PC-9 (cell line): Measurements from ENCODE around the gene ARMH1. TPM values are rescaled to one million over a fixed set of nuclear protein-coding genes. Genes with fewer than 3 reads are reported as not detected.

ENCODE experiments used
- BruUV-seq: library from RNA; stranded (reverse); fragments of 400-500 nt; replicated peaks from 2 replicates; lab custom pipeline; 2021; lab: Mats Ljungman, UMichigan
- CTCF ChIA-PET: fragments of 300-600 bp; sonication (Branson Sonifier 250); formaldehyde crosslinking; loops from one replicate; lab custom pipeline; 2022; ENCODE audit warnings: antibody characterized with exemption; lab: Charles Lee
- POLR2A ChIA-PET: fragments of 300-600 bp; sonication (Branson Sonifier 250); formaldehyde crosslinking; loops from one replicate; lab custom pipeline; 2022; ENCODE audit warnings: antibody characterized with exemption; ENCODE audit not compliant: unreplicated experiment; lab: Charles Lee
- DNase-seq, 2 experiments: peaks; one replicate each; pipeline versions ENCODE4 v3.0.0 to v3.0.0-alpha.2; 2015 to 2022; ENCODE audit warnings: mixed read lengths in 1 of 2
- H2AFZ ChIP-seq: fragments of 200-600 bp; sonication (generic); 2 replicates; pipeline ENCODE4 v1.8.1; 2017; ENCODE audit warnings: antibody characterized with exemption
- H3F3A ChIP-seq: fragments of 200-600 bp; sonication (generic); 2 replicates; pipeline ENCODE4 v1.8.1; 2017; ENCODE audit warnings: antibody characterized with exemption, mild to moderate bottlenecking, low read depth; ENCODE audit not compliant: insufficient read depth
- H3K27ac ChIP-seq: fragments of 200-600 bp; sonication (generic); 2 replicates; pipeline ENCODE4 v1.6.1; 2016; ENCODE audit warnings: mixed run types
- H3K27me3 ChIP-seq: fragments of 200-600 bp; sonication (generic); 2 replicates; pipeline ENCODE4 v1.6.1; 2016; ENCODE audit warnings: low read depth, mixed run types; ENCODE audit not compliant: insufficient read depth
- H3K36me3 ChIP-seq: fragments of 200-600 bp; sonication (generic); 2 replicates; pipeline ENCODE4 v1.6.1; 2016; ENCODE audit warnings: low read depth, mixed run types
- H3K4me1 ChIP-seq: fragments of 200-600 bp; sonication (generic); replicated peaks from 2 replicates; pipeline ENCODE4 v1.6.1; 2016; ENCODE audit warnings: mixed run types; ENCODE audit not compliant: insufficient read depth
- H3K4me2 ChIP-seq: fragments of 200-600 bp; sonication (generic); 2 replicates; pipeline ENCODE4 v1.6.1; 2017; ENCODE audit warnings: mixed run types
- H3K4me3 ChIP-seq: fragments of 200-600 bp; sonication (generic); 2 replicates; pipeline ENCODE4 v1.6.1; 2016; ENCODE audit warnings: mixed run types
- H3K79me2 ChIP-seq: fragments of 200-600 bp; sonication (generic); 2 replicates; pipeline ENCODE4 v1.6.1; 2017; ENCODE audit warnings: low read depth, mixed run types
- H3K9me2 ChIP-seq: fragments of 200-600 bp; sonication (generic); 2 replicates; pipeline ENCODE4 v1.8.1; 2017; ENCODE audit warnings: mild to moderate bottlenecking; ENCODE audit not compliant: insufficient read depth
- H3K9me3 ChIP-seq: fragments of 200-600 bp; sonication (generic); 2 replicates; pipeline ENCODE4 v1.8.1; 2016; ENCODE audit warnings: low read depth; ENCODE audit not compliant: insufficient read depth
- H4K20me1 ChIP-seq: fragments of 200-600 bp; sonication (generic); 2 replicates; pipeline ENCODE4 v1.8.1; 2017; ENCODE audit not compliant: insufficient read depth
- CTCF ChIP-seq: fragments of 200-600 bp; sonication (generic); conservative IDR thresholded peaks from 2 replicates; pipeline ENCODE4 v1.6.1; 2017; ENCODE audit warnings: mixed run types, antibody characterized with exemption, mild to moderate bottlenecking, moderate library complexity
- EZH2 ChIP-seq: fragments of 200-600 bp; sonication (generic); IDR thresholded peaks from 2 replicates; pipeline ENCODE4 v1.8.0; 2017; ENCODE audit warnings: antibody characterized with exemption, low read depth
- intact Hi-C: fragments of 100-400 bp; cut with micrococcal nuclease; formaldehyde crosslinking; loops from one replicate; pipeline ENCODE4 v1.10.0; 2022; ENCODE audit not compliant: unreplicated experiment
- total RNA-seq: library from RNA; stranded (reverse); gene quantifications from 2 replicates; pipeline ENCODE4 v1.2.3, GENCODE V29; 2021

Gene ARMH1
- total RNA-seq, 1 experiment from 2014 or later, result 16.9 TPM

- BruUV-seq, result no TSS peak
- H4K20me1 ChIP-seq, result no peaks in the 10 kb centered on the region; the same call in 1 of the 2 replicates
- no peak overlapping the region for H3K27ac ChIP-seq
- CTCF ChIA-PET, result no interaction called here
- DNase-seq, result no peak
- no peaks in the 10 kb centered on the region for H3K27me3 ChIP-seq
- no peaks in the 10 kb centered on the region for H3K9me2 ChIP-seq
- H3K4me2 ChIP-seq, result no peak overlapping the region
- POLR2A ChIA-PET, result no interaction called here
- peaks cover 21% of the 10 kb centered on the region for H3K4me1 ChIP-seq
- no peak for TF ChIP-seq CTCF
- no peak for TF ChIP-seq EZH2
- H3K79me2 ChIP-seq, result peaks cover 17% of the 10 kb centered on the region; the same call in 1 of the 2 replicates
- H3K4me3 ChIP-seq, result no peak overlapping the region
- intact Hi-C loops, result no loop called here
- H3K9me3 ChIP-seq, result no peaks in the 10 kb centered on the region
- H3K36me3 ChIP-seq, result 0 out of 2 replicates have a peak, but pooled peaks cover 25% of the 10 kb centered on the region
- no peak overlapping the region for H2AFZ ChIP-seq
- peaks cover 9% of the 10 kb centered on the region; the same call in 1 of the 2 replicates for H3F3A ChIP-seq
Measured at GRCh38 chr1:44635439-44635838, 39.1 kb upstream of the ARMH1 start.

- Histone ChIP-seq H4K20me1 (no peaks in the 10 kb centered on the region; the same call in 1 of the 2 replicates), H3K36me3 (0 out of 2 replicates have a peak, but pooled peaks cover 25% of the 10 kb centered on the region), H3K27ac (no peak overlapping the region), H3K9me2 (no peaks in the 10 kb centered on the region), H2AFZ (no peak overlapping the region), H3K4me3 (no peak overlapping the region), H3K79me2 (peaks cover 17% of the 10 kb centered on the region; the same call in 1 of the 2 replicates), H3K4me2 (no peak overlapping the region), H3K27me3 (no peaks in the 10 kb centered on the region), H3F3A (peaks cover 2% of the 10 kb centered on the region; the same call in 1 of the 2 replicates), H3K9me3 (no peaks in the 10 kb centered on the region), H3K4me1 (peaks cover 15% of the 10 kb centered on the region)
- POLR2A ChIA-PET, result interaction anchor here (0.6 kb wide), 1 partner anchor 547 kb away, joined by 4 read pairs; no protein-coding TSS in a partner anchor
- TF ChIP-seq CTCF, result no peak
- TF ChIP-seq EZH2, result no peak
- CTCF ChIA-PET, result no interaction called here
- intact Hi-C loops, result no loop called here
- no TSS peak for BruUV-seq
- DNase-seq, result peak in 1 of 2 experiments; percentile 10
Measured at GRCh38 chr1:44636083-44636687, 38.3 kb upstream of the ARMH1 start.

- CTCF ChIA-PET, result no interaction called here
- H3K79me2 ChIP-seq, result peaks cover 17% of the 10 kb centered on the region; the same call in 1 of the 2 replicates
- H3K4me1 ChIP-seq, result peaks cover 12% of the 10 kb centered on the region
- no peak overlapping the region for H3K27ac ChIP-seq
- intact Hi-C loops, result no loop called here
- no peaks in the 10 kb centered on the region for H3K27me3 ChIP-seq
- peak in 1 of 2 experiments; percentile 12 for DNase-seq
- no peak overlapping the region for H3K4me3 ChIP-seq
- 0 out of 2 replicates have a peak, but pooled peaks cover 25% of the 10 kb centered on the region for H3K36me3 ChIP-seq
- no peak overlapping the region for H2AFZ ChIP-seq
- H3K9me2 ChIP-seq, result no peaks in the 10 kb centered on the region
- TF ChIP-seq CTCF (no peak), EZH2 (no peak)
- no TSS peak for BruUV-seq
- no peak overlapping the region for H3K4me2 ChIP-seq
- H3K9me3 ChIP-seq, result no peaks in the 10 kb centered on the region
- POLR2A ChIA-PET, result interaction anchor here (0.6 kb wide), 1 partner anchor 547 kb away, joined by 4 read pairs; no protein-coding TSS in a partner anchor
- H3F3A ChIP-seq, result no peaks in the 10 kb centered on the region
- H4K20me1 ChIP-seq, result no peaks in the 10 kb centered on the region; the same call in 1 of the 2 replicates
Measured at GRCh38 chr1:44636688-44637598, 37.6 kb upstream of the ARMH1 start.
